NT2/D1 (cell line): ENCODE results near the gene ZSWIM8.

Source experiments
- SUZ12 ChIP-seq: IDR thresholded peaks from 2 replicates; pipeline ENCODE4 v1.6.1; 2011; ENCODE audit not compliant: insufficient read length, insufficient read depth; ENCODE audit errors: extremely low read depth
- YY1 ChIP-seq: IDR thresholded peaks from 2 replicates; pipeline ENCODE4 v1.6.1; 2011; ENCODE audit not compliant: insufficient read length, insufficient read depth
- ZNF274 ChIP-seq: IDR thresholded peaks from 2 replicates; pipeline ENCODE4 v1.6.1; 2011; ENCODE audit warnings: mild to moderate bottlenecking, low read depth, low read length

GRCh38 chr10:73759512-73760115, 25.8 kb upstream of the ZSWIM8 start:
- TF ChIP-seq SUZ12 (no peak), YY1 (no peak), ZNF274 (no peak)
